GM12878 (cell line): ENCODE measurements around the gene TBC1D12. TPM values are rescaled to one million over a fixed set of nuclear protein-coding genes. Genes with fewer than 3 reads are reported as not detected.

Experiments used
- ATAC-seq: fragments of 200-7000 bp; cut with Tn5 transposase; 3 replicates; pipeline ENCODE4 v1.9.1; 2020; ENCODE audit warnings: mild to moderate bottlenecking, moderate library complexity
- BruUV-seq: library from RNA; stranded (reverse); fragments of 400-500 nt; replicated peaks from 2 replicates; lab custom pipeline; 2021; lab: Mats Ljungman, UMichigan
- CTCF ChIA-PET: fragments of 300-600 bp; sonication (Branson Sonifier 250); formaldehyde crosslinking; extraction: SDS; loops from one replicate; lab custom pipeline; 2021; ENCODE audit warnings: inconsistent platforms; lab: Yijun Ruan, JAX
- POLR2A ChIA-PET: fragments of 350-600 bp; formaldehyde crosslinking; extraction: SDS; loops from one replicate; lab custom pipeline; 2021; ENCODE audit warnings: inconsistent platforms; lab: Charles Lee
- RAD21 ChIA-PET: fragments of 300-600 bp; sonication (Branson Sonifier 250); formaldehyde crosslinking; loops from one replicate; lab custom pipeline; 2023; ENCODE audit warnings: antibody characterized with exemption; ENCODE audit not compliant: unreplicated experiment; lab: Charles Lee
- SMC1A ChIA-PET: fragments of 300-600 bp; sonication (Branson Sonifier 250); formaldehyde crosslinking; loops from one replicate; lab custom pipeline; 2023; ENCODE audit not compliant: unreplicated experiment, uncharacterized antibody; lab: Charles Lee
- DNase-seq: peaks from one replicate; pipeline ENCODE4 v3.0.0-alpha.2; 2011; ENCODE audit warnings: low read depth, low spot score
- FAIRE-seq: peaks from 3 replicates; lab custom pipeline; 2011; peaks lifted over from hg19 to GRCh38; lab: Jason Lieb, UNC
- H2AFZ ChIP-seq: 2 replicates; pipeline ENCODE4 v1.6.0; 2011; ENCODE audit warnings: low read depth, low read length, control low read depth; ENCODE audit not compliant: control insufficient read depth
- H3K27ac ChIP-seq: 2 replicates; pipeline ENCODE4 v1.5.1; 2011; ENCODE audit warnings: control low read depth; ENCODE audit not compliant: control insufficient read depth, insufficient read depth
- H3K27me3 ChIP-seq, 2 experiments: replicated peaks in 1 of 2; 2 replicates each; pipeline versions ENCODE4 v1.6.0 to v1.6.1; 2011; ENCODE audit warnings: low read length in 1 of 2; ENCODE audit not compliant: control insufficient read depth in 2 of 2, insufficient read depth in 2 of 2
- H3K36me3 ChIP-seq, 2 experiments: 2 replicates each; pipeline ENCODE4 v1.5.1; 2011; ENCODE audit warnings: low read length in 1 of 2; ENCODE audit not compliant: control insufficient read depth in 2 of 2, insufficient read depth in 2 of 2
- H3K4me1 ChIP-seq: 2 replicates; pipeline ENCODE4 v1.6.1; 2011; ENCODE audit warnings: mild to moderate bottlenecking, low read length, moderate library complexity, mixed read lengths; ENCODE audit not compliant: control insufficient read depth, insufficient read depth
- H3K4me2 ChIP-seq: 2 replicates; pipeline ENCODE4 v1.6.0; 2011; ENCODE audit warnings: control low read depth; ENCODE audit not compliant: control insufficient read depth, insufficient read depth
- H3K4me3 ChIP-seq: fragments of 200-600 bp; sonication (generic); 2 replicates; pipeline ENCODE4 v1.5.1; 2016
- H3K79me2 ChIP-seq: 2 replicates; pipeline ENCODE4 v1.6.0; 2011; ENCODE audit warnings: low read length; ENCODE audit not compliant: control insufficient read depth, insufficient read depth
- H3K9ac ChIP-seq: 2 replicates; pipeline ENCODE4 v1.8.0; 2011; ENCODE audit warnings: low read length, control low read depth, mixed read lengths; ENCODE audit not compliant: control insufficient read depth, insufficient read depth
- H3K9me3 ChIP-seq: replicated peaks from 3 replicates; pipeline ENCODE4 v1.5.1; 2011; ENCODE audit warnings: mild to moderate bottlenecking, low read length; ENCODE audit not compliant: control insufficient read depth, insufficient read depth
- H4K20me1 ChIP-seq: 2 replicates; pipeline ENCODE4 v1.6.0; 2011; ENCODE audit not compliant: control insufficient read depth, insufficient read depth
- CBX5 ChIP-seq: sonication (generic); IDR thresholded peaks from 2 replicates; pipeline ENCODE4 v1.6.1; 2016; ENCODE audit warnings: low read depth, moderate library complexity, mild to moderate bottlenecking, inconsistent platforms
- ETV6 ChIP-seq, 2 experiments: fragments of 450-650 bp in 1 of 2; IDR thresholded peaks in 1 of 2; conservative IDR thresholded peaks in 1 of 2; 2 replicates each; pipeline ENCODE4 v1.6.1; 2014; ENCODE audit warnings: antibody characterized with exemption in 1 of 2, borderline replicate concordance in 1 of 2, low read depth in 1 of 2, mild to moderate bottlenecking in 1 of 2, moderate library complexity in 1 of 2
- FOXK2 ChIP-seq: fragments of 450-650 bp; IDR thresholded peaks from 2 replicates; pipeline ENCODE4 v1.6.1; 2017; ENCODE audit warnings: mild to moderate bottlenecking, moderate library complexity
- GATAD2B ChIP-seq: fragments of 450-650 bp; conservative IDR thresholded peaks from 2 replicates; pipeline ENCODE4 v1.6.1; 2017; ENCODE audit warnings: low read depth, mild to moderate bottlenecking, moderate library complexity
- IKZF1 ChIP-seq: fragments of 450-650 bp; conservative IDR thresholded peaks from 2 replicates; pipeline ENCODE4 v1.6.1; 2017; ENCODE audit warnings: antibody characterized with exemption, mild to moderate bottlenecking
- KDM1A ChIP-seq: fragments of 200-600 bp; sonication (generic); IDR thresholded peaks from 2 replicates; pipeline ENCODE4 v1.6.1; 2016; ENCODE audit warnings: borderline replicate concordance
- NFIC ChIP-seq: IDR thresholded peaks from 2 replicates; pipeline ENCODE4 v1.6.1; 2012; ENCODE audit warnings: low read depth, mild to moderate bottlenecking, inconsistent platforms, low read length, moderate library complexity
- POLR2AphosphoS2 ChIP-seq: IDR thresholded peaks from 2 replicates; pipeline ENCODE4 v1.6.1; 2011; ENCODE audit warnings: low read depth, mild to moderate bottlenecking, low read length, improper control_type of control experiment, moderate library complexity
- SMC3 ChIP-seq: IDR thresholded peaks from 2 replicates; pipeline ENCODE4 v1.6.1; 2011; ENCODE audit warnings: low read length, improper control_type of control experiment, borderline replicate concordance
- YY1 ChIP-seq: IDR thresholded peaks from 2 replicates; pipeline ENCODE4 v1.6.1; 2011; ENCODE audit warnings: low read depth, mild to moderate bottlenecking, low read length
- ZNF384 ChIP-seq: IDR thresholded peaks from 2 replicates; pipeline ENCODE4 v1.6.1; 2012; ENCODE audit warnings: low read depth, mild to moderate bottlenecking, low read length, improper control_type of control experiment, borderline replicate concordance
- in situ Hi-C: fragments of 300-500 bp; cut with MboI; formaldehyde crosslinking; loops from 9 replicates; pipeline ENCODE4 v1.14.3; 2018; ENCODE audit warnings: mixed read lengths
- intact Hi-C: fragments of 100-400 bp; cut with micrococcal nuclease; formaldehyde crosslinking; loops from one replicate; pipeline ENCODE4 v1.14.2; 2022; ENCODE audit not compliant: unreplicated experiment
- polyA plus RNA-seq, 11 experiments: library from polyadenylated mRNA; depleted of rRNA in 4 of 11; unstranded in 6 of 11; stranded (reverse) in 5 of 11; fragments of >200 nt; fragmentation: Nextera tagmentation in 4 of 11; fragmentation: Illumina TruSeq in 1 of 11; extraction: Ambion mirVana in 4 of 11; extraction: Trizol in 1 of 11; gene quantifications; 1 replicate in 1 of 11; 2 replicates in 10 of 11; pipeline versions ENCODE4 v1.2.1 to v1.2.3, GENCODE V29; 2011 to 2016; ENCODE audit warnings: inconsistent platforms in 2 of 11, missing spikeins in 2 of 11, low read depth in 1 of 11
- total RNA-seq, 4 experiments: library from RNA; depleted of rRNA in 3 of 4; stranded (reverse); fragments of >200 nt in 3 of 4; fragmentation: Illumina TruSeq in 1 of 4; extraction: Trizol in 1 of 4; gene quantifications; 2 replicates each; pipeline versions ENCODE4 v1.2.1 to v1.2.3, GENCODE V29; 2013 to 2021
- TF ChIP-seq, protein P1 (sequence below): fragments of 450-650 bp; formaldehyde crosslinking; IDR thresholded peaks from 2 replicates; pipeline ENCODE4 v1.4.0; 2022; ENCODE audit warnings: mild to moderate bottlenecking, moderate library complexity
- TF ChIP-seq, protein P2 (sequence below): fragments of 450-650 bp; IDR thresholded peaks from 2 replicates; pipeline ENCODE4 v1.6.1; 2014; ENCODE audit warnings: mild to moderate bottlenecking
- TF ChIP-seq, protein P3 (sequence below): fragments of 450-650 bp; IDR thresholded peaks from 2 replicates; pipeline ENCODE4 v1.6.1; 2016; ENCODE audit warnings: mild to moderate bottlenecking, moderate library complexity, borderline replicate concordance
- TF ChIP-seq, protein P4 (sequence below): fragments of 450-650 bp; IDR thresholded peaks from 2 replicates; pipeline ENCODE4 v1.6.1; 2017; ENCODE audit warnings: mild to moderate bottlenecking, low read depth, inconsistent platforms; ENCODE audit not compliant: poor library complexity, severe bottlenecking

TBC1D12 gene
- total and polyA plus RNA-seq, 10 of the 15 experiments (the other 5 are each of a cell fraction or from before 2014, with no cell fraction given) = 2.6 to 7.5 (median 3.8) TPM

DNA sequence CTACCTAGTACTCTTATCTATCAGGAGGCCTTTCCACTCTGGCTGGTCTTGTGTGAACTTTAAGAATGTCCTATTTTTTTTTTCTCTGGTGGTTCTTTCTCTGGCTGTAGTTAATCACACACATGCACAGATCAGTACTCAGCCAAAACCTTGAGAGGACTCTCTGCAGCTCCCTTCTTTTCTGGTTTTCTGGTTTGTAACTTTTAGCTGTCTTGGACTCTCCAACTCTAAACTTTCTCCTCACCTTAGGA is 88.4 kb downstream of the TBC1D12 start:
- no TSS peak for BruUV-seq
- ChIA-PET POLR2A (no interaction called here), RAD21 (no interaction called here), SMC1A (interaction anchor here (0.7 kb wide), 1 partner anchor 19 kb away, joined by 3 read pairs; no protein-coding TSS in a partner anchor)
- Histone ChIP-seq H4K20me1 (no peaks in the 10 kb centered on the region), H3K4me3 (no peak overlapping the region), H3K27ac (no peak overlapping the region), H2AFZ (no peak overlapping the region), H3K4me2 (no peak overlapping the region), H3K27me3 (no peaks in the 10 kb centered on the region), H3K79me2 (no peaks in the 10 kb centered on the region), H3K4me1 (peaks cover 3% of the 10 kb centered on the region), H3K36me3 (no peaks in the 10 kb centered on the region), H3K9me3 (no peaks in the 10 kb centered on the region)
- in situ Hi-C loops = no loop called here
- DNase-seq (no peak), FAIRE-seq (no peak), ATAC-seq (no peak)
- intact Hi-C loops = no loop called here
- TF ChIP-seq, protein P1, sequence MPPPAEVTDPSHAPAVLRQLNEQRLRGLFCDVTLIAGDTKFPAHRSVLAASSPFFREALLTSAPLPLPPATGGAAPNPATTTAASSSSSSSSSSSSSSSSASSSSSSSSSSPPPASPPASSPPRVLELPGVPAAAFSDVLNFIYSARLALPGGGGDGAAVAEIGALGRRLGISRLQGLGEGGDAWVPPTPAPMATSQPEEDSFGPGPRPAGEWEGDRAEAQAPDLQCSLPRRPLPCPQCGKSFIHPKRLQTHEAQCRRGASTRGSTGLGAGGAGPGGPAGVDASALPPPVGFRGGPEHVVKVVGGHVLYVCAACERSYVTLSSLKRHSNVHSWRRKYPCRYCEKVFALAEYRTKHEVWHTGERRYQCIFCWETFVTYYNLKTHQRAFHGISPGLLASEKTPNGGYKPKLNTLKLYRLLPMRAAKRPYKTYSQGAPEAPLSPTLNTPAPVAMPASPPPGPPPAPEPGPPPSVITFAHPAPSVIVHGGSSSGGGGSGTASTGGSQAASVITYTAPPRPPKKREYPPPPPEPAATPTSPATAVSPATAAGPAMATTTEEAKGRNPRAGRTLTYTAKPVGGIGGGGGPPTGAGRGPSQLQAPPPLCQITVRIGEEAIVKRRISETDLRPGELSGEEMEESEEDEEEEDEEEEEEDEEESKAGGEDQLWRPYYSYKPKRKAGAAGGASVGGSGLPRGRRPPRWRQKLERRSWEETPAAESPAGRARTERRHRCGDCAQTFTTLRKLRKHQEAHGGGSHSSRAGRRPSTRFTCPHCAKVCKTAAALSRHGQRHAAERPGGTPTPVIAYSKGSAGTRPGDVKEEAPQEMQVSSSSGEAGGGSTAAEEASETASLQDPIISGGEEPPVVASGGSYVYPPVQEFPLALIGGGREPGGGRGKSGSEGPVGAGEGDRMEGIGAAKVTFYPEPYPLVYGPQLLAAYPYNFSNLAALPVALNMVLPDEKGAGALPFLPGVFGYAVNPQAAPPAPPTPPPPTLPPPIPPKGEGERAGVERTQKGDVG (CRISPR knock-in tag) = no peak
- TF ChIP-seq, protein P2, sequence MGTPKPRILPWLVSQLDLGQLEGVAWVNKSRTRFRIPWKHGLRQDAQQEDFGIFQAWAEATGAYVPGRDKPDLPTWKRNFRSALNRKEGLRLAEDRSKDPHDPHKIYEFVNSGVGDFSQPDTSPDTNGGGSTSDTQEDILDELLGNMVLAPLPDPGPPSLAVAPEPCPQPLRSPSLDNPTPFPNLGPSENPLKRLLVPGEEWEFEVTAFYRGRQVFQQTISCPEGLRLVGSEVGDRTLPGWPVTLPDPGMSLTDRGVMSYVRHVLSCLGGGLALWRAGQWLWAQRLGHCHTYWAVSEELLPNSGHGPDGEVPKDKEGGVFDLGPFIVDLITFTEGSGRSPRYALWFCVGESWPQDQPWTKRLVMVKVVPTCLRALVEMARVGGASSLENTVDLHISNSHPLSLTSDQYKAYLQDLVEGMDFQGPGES = no peak
- TF ChIP-seq ETV6 (conservative IDR thresholded peaks at IDR 0.05 in 1 of 2, IDR thresholded peaks at IDR 0.05 in 1 of 2; ENCODE audit: borderline replicate concordance in 1 of 2, low read depth in 1 of 2) (no peak), SMC3 (no peak), YY1 (no peak), FOXK2 (no peak), POLR2AphosphoS2 (no peak), NFIC (no peak), CBX5 (no peak), IKZF1 (no peak), GATAD2B (no peak), ZNF384 (no peak), KDM1A (no peak)
- TF ChIP-seq, protein P3, sequence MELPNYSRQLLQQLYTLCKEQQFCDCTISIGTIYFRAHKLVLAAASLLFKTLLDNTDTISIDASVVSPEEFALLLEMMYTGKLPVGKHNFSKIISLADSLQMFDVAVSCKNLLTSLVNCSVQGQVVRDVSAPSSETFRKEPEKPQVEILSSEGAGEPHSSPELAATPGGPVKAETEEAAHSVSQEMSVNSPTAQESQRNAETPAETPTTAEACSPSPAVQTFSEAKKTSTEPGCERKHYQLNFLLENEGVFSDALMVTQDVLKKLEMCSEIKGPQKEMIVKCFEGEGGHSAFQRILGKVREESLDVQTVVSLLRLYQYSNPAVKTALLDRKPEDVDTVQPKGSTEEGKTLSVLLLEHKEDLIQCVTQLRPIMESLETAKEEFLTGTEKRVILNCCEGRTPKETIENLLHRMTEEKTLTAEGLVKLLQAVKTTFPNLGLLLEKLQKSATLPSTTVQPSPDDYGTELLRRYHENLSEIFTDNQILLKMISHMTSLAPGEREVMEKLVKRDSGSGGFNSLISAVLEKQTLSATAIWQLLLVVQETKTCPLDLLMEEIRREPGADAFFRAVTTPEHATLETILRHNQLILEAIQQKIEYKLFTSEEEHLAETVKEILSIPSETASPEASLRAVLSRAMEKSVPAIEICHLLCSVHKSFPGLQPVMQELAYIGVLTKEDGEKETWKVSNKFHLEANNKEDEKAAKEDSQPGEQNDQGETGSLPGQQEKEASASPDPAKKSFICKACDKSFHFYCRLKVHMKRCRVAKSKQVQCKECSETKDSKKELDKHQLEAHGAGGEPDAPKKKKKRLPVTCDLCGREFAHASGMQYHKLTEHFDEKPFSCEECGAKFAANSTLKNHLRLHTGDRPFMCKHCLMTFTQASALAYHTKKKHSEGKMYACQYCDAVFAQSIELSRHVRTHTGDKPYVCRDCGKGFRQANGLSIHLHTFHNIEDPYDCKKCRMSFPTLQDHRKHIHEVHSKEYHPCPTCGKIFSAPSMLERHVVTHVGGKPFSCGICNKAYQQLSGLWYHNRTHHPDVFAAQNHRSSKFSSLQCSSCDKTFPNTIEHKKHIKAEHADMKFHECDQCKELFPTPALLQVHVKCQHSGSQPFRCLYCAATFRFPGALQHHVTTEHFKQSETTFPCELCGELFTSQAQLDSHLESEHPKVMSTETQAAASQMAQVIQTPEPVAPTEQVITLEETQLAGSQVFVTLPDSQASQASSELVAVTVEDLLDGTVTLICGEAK = no peak
- TF ChIP-seq, protein P4, sequence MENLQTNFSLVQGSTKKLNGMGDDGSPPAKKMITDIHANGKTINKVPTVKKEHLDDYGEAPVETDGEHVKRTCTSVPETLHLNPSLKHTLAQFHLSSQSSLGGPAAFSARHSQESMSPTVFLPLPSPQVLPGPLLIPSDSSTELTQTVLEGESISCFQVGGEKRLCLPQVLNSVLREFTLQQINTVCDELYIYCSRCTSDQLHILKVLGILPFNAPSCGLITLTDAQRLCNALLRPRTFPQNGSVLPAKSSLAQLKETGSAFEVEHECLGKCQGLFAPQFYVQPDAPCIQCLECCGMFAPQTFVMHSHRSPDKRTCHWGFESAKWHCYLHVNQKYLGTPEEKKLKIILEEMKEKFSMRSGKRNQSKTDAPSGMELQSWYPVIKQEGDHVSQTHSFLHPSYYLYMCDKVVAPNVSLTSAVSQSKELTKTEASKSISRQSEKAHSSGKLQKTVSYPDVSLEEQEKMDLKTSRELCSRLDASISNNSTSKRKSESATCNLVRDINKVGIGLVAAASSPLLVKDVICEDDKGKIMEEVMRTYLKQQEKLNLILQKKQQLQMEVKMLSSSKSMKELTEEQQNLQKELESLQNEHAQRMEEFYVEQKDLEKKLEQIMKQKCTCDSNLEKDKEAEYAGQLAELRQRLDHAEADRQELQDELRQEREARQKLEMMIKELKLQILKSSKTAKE = no peak
- TF ChIP-seq, all 136 proteins: peak for 0
- no peak overlapping the region for H3K9ac ChIP-seq
- CTCF ChIA-PET = no interaction called here
